Middle frontal gyrus (tissue), 1 donor: ENCODE data around the gene POLR3GL.

ENCODE experiments used
- DNase-seq: peaks from one replicate; pipeline ENCODE4 v3.0.0-alpha.2; 2015; ENCODE audit warnings: low spot score; ENCODE audit errors: extremely low spot score

The POLR3GL gene

GRCh38 chr1:145947551-145947950 is 16.9 kb upstream of the POLR3GL start:
- DNase-seq, result no peak

- DNase-seq, result no peak
These were observed 15.3 kb upstream of the POLR3GL start for GRCh38 chr1:145949219-145949618.

- no peak for DNase-seq
These were observed 13.0 kb upstream of the POLR3GL start for GRCh38 chr1:145951526-145951925.

GRCh38 chr1:145952903-145953302 is 11.6 kb upstream of the POLR3GL start:
- DNase-seq, result no peak

- DNase-seq, result no peak
These were observed 10.6 kb upstream of the POLR3GL start for GRCh38 chr1:145953861-145954260.

GRCh38 chr1:145955436-145955835 is 9.1 kb upstream of the POLR3GL start:
- no peak for DNase-seq

- DNase-seq, result no peak
These were observed 8.1 kb upstream of the POLR3GL start for GRCh38 chr1:145956361-145956760.

- DNase-seq, result no peak
These were observed 7.6 kb upstream of the POLR3GL start for GRCh38 chr1:145956781-145957442.

GRCh38 chr1:145957443-145958319 is 6.8 kb upstream of the POLR3GL start, which contains the start of gene LIX1L:
Gene LIX1L (minus strand): TSS chr1:145958017. CDS start chr1:145957927, 90 bp downstream.
- DNase-seq, result peak; percentile 97

GRCh38 chr1:145958734-145959133 is 5.8 kb upstream of the POLR3GL start:
- DNase-seq, result no peak

GRCh38 chr1:145959333-145959732 is 5.2 kb upstream of the POLR3GL start:
- DNase-seq, result no peak

GRCh38 chr1:145959957-145960467 is 4.5 kb upstream of the POLR3GL start:
- no peak for DNase-seq

GRCh38 chr1:145960468-145961108 is 3.9 kb upstream of the POLR3GL start:
- no peak for DNase-seq

- no peak for DNase-seq
These were observed 3.4 kb upstream of the POLR3GL start for GRCh38 chr1:145961109-145961424.

GRCh38 chr1:145961425-145962156 is 2.9 kb upstream of the POLR3GL start:
- no peak for DNase-seq

GRCh38 chr1:145962157-145963102 is 2.1 kb upstream of the POLR3GL start:
- DNase-seq, result no peak

GRCh38 chr1:145963265-145964019 is 1.0 kb upstream of the POLR3GL start:
- DNase-seq, result no peak

- no peak for DNase-seq
These were observed 742 bp downstream of the POLR3GL start for GRCh38 chr1:145965119-145965744.

- no peak for DNase-seq
These were observed 2.8 kb downstream of the POLR3GL start for GRCh38 chr1:145967288-145967687.
